NCI-H345 treated with DMSO at 0.1 percent for 48 hours (cell line): ENCODE data around the gene GABRD.
"Not testable (repeated sequence)": the region's sequence is repeated elsewhere in the genome, so short reads cannot be mapped to it uniquely, and the experiment has no call there.

Experiments
- DNase-seq: peaks from one replicate; lab custom pipeline; 2025; ENCODE audit not compliant: unreplicated experiment; lab: John Stamatoyannopoulos, UW

GABRD gene, protein sequence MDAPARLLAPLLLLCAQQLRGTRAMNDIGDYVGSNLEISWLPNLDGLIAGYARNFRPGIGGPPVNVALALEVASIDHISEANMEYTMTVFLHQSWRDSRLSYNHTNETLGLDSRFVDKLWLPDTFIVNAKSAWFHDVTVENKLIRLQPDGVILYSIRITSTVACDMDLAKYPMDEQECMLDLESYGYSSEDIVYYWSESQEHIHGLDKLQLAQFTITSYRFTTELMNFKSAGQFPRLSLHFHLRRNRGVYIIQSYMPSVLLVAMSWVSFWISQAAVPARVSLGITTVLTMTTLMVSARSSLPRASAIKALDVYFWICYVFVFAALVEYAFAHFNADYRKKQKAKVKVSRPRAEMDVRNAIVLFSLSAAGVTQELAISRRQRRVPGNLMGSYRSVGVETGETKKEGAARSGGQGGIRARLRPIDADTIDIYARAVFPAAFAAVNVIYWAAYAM

DNA sequence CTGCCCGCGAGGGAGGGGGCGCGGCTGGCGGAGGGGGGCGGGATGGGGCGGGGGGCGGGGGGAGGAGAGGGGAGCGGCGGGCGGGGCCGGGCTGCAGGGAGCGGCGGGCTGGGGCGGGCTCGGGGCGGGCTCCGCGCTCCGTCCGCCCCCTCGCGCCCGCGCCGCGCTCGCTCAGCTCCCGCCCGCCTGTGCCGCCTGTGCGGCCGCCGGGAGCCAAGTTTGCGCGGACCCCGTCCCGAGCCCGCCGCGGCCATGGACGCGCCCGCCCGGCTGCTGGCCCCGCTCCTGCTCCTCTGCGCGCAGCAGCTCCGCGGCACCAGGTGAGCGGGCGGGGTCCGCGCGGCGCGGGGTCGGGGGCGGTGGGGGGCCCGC is at the start of gene GABRD:
GABRD (plus strand) TSS at position 174 of the 372 bp plus-strand sequence; CDS start at position 253, 79 bp downstream.
- DNase-seq, result no peak

DNA sequence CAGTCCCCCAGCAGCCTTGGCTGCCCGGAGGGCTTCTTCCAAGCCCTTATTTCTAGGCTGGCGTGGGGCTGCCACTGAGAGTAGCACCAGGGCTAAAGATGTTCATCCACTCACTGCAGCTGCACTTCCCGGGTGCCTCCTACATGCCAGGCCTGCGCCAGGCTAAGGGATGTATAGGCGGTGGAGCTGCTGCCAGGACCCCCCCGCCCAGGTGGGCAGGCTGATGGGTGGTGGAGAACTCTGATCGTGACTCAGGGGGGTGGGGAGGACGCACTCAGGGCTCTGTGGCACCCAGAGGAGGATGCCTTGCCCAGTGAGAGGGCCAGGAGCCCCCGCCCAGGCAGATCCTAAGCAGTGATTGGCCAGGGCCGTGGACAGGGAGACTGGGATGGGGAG is 49.6 kb upstream of the GABRD start:
- no peak for DNase-seq

DNA sequence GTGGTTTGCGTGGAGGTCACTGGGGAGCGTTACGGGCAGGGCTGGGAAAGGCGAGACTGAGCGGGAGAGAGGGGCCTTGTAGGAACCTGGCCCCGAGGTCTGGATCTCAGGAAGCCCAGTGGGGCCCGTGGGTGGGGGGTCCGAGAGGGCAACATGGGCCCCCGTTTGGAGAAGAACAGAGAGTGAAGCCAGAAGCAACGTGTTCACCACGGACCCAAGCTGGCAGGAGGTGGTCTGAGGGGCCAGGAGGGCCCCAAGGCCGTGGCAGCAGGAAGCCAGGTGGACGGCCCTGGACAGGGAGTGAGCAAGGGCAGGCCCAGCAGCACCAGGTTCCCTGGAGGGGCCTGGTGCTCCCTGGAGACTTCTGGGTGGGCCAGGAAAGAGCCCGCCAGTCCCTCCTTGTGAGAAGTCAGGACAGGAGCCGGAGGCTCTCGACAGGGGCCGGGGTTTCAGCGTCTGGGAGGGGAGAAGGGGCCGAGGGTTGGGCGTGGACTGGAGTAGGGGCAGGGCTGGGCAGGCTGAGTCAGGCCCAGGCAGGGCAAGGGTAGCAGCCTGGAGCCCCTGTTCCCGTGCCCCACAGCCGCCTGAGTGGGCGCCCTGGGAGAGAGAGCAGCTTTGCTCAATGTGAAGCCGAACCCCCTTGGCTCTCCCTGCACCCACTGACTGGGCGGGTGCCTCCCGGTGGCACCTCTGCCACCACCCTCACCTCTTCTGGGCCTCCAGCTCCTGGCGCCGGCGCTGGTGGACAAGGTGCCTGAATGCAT is 49.0 kb upstream of the GABRD start:
- no peak for DNase-seq

DNA sequence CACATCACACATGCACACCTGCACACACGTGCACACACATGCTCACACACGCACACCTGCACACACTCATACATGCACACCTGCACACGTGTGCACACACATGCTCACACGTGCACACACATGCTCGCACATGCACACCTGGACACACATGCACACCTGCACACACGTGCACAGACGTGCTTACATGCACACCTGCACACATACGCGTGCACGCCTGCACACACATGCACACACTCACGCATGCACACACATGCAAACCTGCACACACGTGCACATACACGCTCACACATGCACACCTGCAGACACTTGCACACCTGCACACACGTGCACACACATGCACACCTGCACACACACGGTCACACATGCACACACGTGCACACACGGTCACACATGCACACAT is 48.1 kb upstream of the GABRD start:
- DNase-seq, result no peak

DNA sequence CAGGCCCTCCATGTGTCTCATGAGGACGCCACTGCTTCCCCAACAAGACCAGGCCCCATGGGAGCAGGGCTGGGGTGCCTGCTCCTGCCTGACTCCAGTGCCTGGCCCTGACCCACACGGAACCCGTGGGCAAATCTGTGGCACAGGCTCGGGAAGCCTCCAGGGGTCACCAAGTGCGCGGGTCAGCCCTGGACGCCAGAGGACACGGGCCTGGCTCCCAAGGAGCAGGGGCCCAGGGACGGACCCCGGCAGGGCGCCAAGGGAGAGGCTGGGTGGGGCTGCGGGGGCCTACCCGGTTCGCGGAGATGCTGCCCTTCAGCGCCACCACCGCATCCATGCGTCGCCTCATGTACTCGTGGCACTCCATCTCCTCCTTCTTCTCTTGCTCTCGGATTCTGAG is 47.5 kb upstream of the GABRD start:
- DNase-seq, result no peak

DNA sequence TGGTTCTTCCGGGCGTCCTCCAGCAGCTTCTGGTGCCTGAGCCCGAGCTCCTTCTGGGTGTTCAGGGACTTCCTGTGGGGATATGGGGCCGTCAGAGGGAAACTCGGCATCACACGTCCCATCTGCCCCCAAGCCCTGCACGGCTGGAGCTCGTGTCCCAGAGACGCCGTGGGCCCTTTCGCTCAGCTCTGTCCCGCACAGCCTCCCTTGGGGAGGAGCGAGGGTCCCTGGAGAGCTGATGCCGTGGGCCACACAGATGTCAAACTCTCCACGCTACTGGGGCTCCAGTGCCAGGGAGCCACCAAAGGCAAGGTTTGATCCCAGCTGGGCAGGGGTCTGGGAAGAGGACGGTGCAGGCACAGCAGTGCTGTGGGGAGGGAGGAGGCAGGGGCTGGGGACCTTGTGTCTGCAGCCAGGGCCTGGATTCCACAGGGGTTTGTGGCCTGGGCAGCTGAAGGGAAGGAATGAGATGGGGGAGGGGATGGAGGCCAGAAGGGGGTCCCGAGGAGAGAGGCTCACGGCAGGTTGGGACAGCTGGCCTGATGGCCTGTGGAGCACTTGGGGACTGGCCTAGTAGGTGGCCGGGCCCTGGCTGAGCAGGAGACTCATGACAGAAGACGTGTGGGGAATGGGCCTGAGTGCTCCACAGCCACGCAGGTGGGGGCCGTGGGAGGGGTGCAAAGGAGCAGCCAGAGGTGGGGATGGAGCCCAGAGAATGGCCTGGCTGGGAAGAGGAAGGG is 46.0 kb upstream of the GABRD start:
- DNase-seq, result no peak

DNA sequence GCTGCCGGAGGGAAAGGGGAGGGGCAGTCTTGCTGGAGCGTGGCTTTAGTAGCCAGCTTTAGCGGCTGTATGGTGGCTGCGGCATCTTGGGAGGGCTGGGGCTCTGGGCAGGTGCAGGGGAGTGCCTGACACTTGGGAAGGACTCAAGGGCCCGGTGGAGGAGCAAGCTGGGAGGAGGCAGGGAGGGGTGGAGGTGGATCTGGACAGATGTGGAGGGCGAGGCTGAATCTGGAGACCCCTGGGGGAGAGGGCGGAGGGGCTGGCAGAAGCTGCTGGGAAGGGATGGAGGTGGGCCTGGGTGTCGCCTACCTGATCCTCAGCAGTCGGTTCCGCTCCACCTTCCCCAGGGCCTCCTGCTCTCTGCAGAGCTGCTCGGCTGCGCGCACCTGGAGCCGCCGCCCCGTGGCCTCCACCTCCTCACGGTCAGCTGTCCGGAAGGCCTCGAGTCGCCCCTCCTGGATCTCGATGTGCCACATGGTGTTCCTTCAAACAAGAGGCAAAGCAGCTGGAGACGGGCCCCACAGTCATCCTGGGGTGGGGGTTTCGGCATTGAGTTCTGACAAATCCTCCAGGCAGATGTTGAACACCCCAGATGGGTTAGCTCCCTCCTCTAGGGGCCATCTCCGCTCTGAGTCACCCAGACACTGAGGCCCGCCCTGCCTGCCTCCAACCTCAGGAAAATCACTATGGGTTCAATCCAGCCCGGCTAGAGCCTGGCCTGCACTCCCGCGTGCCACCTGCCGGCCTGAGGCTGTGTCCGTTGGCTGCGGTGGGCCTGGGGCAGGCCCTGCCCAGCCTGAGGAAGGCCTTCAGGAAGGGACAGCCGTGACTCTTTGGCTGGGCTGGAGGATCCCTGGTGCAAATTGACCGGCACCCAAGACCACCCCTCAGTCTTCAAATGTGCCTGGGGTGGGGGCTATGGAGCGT is 45.2 kb upstream of the GABRD start:
- no peak for DNase-seq

DNA sequence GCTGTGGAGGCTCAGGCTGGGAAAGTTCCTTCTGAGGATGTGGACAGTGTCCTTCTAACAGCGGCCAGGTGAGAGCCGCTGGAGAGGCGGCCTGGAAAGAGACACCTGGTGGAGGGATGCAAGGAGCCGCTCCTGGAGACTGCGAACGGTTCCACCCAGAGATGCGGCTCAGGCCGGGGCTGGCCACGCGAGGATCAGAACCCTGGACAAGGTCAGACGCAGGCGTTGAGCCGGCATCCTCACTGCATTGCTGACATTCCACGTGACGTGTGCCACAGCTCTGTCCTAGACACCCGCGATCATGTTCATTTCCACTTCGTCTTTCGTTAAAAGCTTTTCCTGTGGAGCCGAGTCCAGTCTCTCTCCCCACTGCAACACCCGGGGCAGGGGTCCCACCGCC is 44.3 kb upstream of the GABRD start:
- no peak for DNase-seq

DNA sequence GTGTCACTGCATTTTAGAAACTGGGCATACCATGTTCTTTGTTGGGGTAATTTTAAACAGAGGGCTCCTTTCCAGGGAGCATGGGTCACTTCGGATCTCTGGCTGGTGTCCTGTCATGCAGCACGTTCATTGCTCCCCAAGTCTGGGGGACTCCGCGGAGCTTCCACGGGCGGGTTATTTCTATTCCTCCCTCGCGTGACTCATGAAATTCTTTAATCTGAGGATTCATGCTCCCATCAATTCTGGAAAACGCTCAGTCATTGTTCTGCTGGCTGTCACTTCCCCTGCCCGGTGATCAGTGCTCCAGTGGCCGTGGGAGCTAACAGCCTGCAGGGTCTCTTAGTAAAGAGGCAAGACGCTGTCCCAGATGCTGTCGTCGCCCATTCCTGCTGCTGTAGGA is 43.6 kb upstream of the GABRD start:
- no peak for DNase-seq

DNA sequence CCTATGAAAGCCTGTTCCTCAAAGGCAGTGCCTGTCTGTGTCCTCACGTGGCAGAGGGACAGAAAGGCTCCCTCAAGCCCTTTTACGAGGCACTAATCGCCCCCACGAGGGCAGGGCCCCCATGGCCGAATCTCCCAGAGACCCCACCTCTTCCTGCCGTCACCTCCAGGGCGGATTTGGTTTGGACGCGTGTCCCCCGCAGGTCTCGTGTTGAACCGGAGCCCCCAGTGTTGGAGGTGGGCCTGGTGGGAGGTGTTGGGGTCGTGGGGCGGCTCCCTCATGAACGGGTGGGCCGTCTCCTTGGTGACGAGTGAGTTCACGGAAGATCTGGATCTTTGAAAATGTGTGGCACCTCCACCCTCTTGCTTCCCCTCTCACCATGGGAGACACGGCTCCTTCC is 43.1 kb upstream of the GABRD start:
- DNase-seq, result no peak

DNA sequence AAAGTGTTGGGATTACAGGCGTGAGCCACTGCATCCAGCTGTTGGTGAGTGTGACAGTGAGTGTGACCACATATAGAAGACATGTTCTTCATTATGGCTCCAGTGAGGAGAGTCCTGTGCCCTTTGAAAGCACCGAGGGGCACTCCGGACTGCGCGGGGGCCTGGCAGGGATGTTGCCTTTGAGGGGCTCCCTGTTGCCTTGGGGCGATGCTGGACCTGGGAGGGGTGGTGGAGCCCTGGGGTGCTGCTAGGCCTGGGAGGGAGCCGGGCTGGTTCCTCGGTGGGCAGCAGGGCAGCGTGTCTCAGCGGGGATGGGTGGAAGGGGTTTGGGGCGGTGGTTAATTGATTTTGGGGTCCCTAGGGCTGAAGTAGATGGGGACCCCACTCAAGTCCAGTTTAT is 41.0 kb upstream of the GABRD start:
- no peak for DNase-seq

DNA sequence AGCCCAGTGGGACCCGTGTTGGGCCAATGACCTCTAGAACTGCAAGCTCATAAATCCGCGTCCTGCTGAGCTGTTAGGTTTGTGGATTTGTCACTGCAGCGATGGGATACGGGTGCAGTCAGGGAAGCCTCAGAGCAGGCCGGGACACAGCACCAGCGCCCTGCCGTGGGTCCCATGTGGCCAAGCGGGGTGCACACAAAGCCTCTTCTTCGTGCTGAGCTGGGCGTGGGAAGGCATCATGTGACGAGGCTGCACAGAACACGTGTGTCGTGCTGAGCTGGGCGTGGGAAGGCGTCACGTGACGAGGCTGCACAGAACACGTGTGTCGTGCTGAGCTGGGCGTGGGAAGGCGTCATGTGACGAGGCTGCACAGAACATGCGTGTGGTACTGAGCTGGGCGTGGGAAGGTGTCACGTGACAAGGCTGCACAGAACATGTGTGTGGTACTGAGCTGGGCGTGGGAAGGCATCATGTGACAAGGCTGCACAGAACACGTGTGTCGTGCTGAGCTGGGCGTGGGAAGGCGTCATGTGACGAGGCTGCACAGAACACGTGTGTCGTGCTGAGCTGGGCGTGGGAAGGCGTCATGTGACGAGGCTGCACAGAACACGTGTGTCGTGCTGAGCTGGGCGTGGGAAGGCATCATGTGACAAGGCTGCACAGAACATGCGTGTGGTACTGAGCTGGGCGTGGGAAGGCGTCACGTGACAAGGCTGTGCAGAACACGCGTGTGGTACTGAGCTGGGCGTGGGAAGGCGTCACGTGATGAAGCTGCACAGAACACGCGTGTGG is 40.3 kb upstream of the GABRD start:
- not testable (repeated sequence) for DNase-seq

DNA sequence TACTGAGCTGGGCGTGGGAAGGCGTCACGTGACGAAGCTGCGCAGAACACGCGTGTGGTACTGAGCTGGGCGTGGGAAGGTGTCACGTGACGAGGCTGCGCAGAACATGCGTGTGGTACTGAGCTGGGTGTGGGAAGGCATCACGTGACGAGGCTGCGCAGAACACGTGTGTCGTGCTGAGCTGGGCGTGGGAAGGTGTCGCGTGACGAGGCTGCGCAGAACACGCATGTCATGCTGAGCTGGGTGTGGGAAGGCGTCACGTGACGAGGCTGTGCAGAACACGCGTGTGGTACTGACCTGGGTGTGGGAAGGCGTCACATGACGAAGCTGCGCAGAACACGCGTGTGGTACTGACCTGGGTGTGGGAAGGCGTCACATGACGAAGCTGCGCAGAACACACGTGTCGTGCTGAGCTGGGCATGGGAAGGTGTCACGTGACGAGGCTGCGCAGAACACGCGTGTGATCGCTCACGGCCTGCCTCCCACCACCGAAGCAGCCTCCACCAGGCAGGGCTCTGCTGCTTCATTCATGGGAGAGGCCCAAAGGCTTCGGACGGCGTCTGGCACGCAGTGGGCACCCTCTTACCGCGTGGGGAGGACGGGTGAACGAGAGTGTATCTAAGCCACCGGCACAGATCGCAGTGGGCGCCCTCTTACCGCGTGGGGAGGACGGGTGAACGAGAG is 39.5 kb upstream of the GABRD start:
- DNase-seq, result no peak

DNA sequence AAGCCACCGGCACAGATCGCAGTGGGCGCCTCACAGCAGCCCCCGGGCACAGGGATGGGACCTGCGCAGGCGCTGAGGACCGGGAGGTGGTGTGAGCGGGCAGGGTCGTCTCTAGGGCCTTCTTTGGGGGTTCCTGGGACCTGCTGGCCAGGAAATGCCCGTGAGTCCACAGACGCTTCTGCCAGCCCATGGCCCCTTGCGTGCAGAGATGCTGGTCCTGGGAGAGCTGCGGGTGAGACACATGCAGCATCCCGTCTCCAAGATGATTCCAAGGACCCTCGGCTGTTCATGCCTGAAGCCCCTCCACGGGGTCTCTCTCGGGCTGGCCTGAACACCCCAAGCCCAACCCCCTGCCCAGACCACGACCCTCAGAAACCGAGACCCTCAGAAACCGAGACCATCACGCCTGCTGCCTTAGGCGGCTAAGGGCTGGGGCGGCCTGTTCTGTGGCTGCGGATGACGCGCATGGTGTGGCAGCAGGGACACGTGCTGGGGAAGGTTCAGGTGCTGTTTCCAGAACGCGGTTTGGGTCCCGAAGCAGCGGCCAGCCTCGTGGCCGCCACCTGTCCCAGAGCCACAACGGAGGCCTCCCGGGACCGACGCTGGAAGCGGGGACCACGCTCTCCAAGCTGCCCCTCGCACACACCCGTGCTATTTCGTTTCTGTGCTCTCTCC is 38.5 kb upstream of the GABRD start:
- no peak for DNase-seq

DNA sequence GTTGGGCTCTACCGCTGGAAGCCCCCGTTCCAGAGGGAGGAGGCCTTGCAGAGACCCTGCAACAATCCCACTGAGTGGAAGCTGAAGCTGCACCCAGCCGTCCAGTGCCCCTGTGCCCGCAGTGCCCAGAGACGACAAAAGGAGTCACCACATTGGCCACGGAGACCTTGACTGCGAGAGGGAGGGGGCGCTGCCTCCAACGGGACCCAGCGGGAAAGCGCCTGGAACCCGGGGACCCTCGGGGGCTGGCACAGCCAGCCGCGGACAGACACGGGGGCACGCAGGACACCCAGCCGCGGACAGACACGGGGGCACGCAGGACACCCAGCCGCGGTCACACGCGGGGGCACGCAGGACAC is 38.0 kb upstream of the GABRD start:
- no peak for DNase-seq

DNA sequence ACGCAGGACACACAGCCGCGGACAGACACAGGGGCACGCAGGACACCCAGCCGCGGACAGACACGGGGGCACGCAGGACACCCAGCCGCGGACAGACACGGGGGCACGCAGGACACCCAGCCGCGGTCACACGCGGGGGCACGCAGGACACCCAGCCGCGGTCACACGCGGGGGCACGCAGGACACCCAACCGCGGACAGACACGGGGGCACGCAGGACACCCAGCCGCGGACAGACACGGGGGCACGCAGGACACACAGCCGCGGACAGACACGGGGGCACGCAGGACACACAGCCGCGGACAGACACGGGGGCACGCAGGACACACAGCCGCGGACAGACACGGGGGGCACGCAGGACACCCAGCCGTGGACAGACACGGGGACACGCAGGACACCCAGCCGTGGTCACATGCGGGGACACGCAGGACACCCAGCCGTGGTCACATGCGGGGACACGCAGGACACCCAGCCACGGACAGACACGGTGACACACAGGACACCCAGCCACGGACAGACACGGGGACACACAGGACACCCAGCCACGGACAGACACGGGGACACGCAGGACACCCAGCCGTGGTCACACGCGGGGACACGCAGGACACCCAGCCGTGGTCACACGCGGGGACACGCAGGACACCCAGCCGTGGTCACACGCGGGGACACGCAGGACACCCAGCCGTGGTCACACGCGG is 37.4 kb upstream of the GABRD start:
- not testable (repeated sequence) for DNase-seq

DNA sequence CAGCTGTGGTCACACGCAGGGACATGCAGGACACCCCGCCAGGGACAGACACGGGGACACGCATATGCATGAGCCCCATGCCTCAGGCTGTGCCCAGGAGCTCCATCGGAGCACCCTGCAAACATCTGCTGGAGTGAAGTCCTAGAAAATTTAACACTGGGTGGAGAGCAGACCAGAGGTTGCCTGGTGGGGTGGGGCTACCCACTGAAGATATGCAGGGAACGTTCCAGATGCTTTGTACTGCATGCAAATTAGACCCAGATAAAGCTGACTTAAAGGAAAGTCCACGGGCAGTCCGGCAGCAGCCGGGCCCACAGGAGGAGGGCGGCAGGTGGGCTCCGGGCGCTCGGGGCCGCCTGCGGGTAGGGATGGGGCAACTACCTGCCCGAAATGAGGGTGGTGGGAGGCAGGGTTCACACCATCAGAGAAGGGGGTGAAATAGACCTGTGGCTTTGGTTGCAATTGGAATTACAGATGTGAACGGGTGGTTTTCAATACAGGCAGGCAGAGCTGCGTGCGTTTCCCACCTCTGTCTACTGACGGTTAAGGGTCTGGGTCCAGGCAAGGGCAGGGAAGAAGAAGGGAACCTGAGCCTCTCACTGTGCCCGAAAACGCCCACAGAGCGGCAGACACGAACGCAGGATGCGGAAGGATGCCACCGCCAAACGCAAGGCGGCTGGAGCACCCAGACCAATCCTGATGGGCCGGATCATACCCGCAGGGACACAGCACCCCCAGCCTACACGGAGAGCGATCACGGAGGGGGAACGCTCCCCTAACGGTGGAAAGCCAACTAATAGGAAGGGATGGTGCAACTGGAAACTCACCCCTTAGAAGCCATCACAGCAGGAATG is 36.5 kb upstream of the GABRD start:
- no peak for DNase-seq
